Measurements from ENCODE around the gene FOXM1.

- no peak for TF ChIP-seq ARNT (IDR thresholded peaks at IDR 0.05)
- no peak for TF ChIP-seq SP1 (IDR thresholded peaks at IDR 0.05)
- no peak for TF ChIP-seq FOXA1 (IDR thresholded peaks at IDR 0.05)
- TF ChIP-seq ELF4 (IDR thresholded peaks at IDR 0.05): no peak
- TF ChIP-seq BHLHE40 (IDR thresholded peaks at IDR 0.05; ENCODE audit: borderline replicate concordance): no peak
- TF ChIP-seq SUZ12 (IDR thresholded peaks at IDR 0.05): no peak
- TF ChIP-seq HDGF (IDR thresholded peaks at IDR 0.05; ENCODE audit: borderline replicate concordance): no peak
- no peak for TF ChIP-seq TARDBP (IDR thresholded peaks at IDR 0.05)
- TF ChIP-seq CTBP1 (IDR thresholded peaks at IDR 0.05; ENCODE audit: borderline replicate concordance): no peak
- no peak for TF ChIP-seq FOXM1 (IDR thresholded peaks at IDR 0.05; ENCODE audit: borderline replicate concordance)
- no peak for TF ChIP-seq NFRKB (IDR thresholded peaks at IDR 0.05)
- no peak for TF ChIP-seq PKNOX1 (IDR thresholded peaks at IDR 0.05)
- no peak for TF ChIP-seq LEF1 (IDR thresholded peaks at IDR 0.05; ENCODE audit: borderline replicate concordance)
- TF ChIP-seq FOXK2 (IDR thresholded peaks at IDR 0.05): no peak
Measured at GRCh38 chr12:2845280-2845679, 31.7 kb downstream of the FOXM1 start.
